GM19395 (cell line): ENCODE measurements around the gene PPIB.

Source experiments
- ATAC-seq: cut with Tn5 transposase; IDR thresholded peaks from one replicate; pipeline ENCODE4 v1.9.1; 2021; ENCODE audit warnings: mild to moderate bottlenecking, moderate library complexity; ENCODE audit not compliant: unreplicated experiment

The PPIB gene

DNA sequence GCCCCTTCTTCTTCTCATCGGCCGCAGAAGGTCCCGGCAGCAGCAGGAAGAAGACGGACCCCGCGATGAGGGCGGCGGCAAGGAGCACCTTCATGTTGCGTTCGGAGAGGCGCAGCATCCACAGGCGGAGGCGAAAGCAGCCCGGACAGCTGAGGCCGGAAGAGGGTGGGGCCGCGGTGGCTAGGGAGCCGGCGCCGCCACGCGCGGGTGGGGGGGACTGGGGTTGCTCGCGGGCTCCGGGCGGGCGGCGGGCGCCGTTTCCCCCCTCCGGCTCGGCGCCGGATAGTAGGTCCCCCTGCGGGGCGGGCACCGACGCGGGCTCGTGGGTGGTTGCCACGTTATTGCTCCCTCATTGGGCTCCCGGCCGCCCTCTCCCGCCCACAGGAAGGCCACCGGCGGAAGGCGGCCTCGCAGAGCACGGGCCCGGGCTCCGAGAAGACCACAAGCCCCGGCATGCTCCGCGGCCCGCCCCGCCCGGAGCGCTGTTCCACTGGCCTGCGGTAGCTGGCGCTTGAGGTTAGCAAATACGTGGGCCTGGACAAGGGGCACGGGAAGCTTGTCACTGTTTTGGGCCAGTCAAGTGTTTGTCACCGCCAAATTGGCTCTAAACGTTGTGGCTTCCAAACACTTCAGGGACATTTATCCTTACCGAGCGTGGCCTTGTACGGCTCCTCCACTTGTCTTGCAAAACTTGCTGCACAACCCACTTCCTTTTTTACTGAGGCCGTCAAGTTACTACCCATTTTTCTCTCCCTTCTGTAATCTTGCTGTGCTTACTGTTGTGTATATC, at the start of gene PPIB:
Gene PPIB, minus strand, starts transcription at position 154 of the 790 bp plus-strand sequence. Its CDS starts 36 bp downstream, at position 118.
- peak; percentile 85 for ATAC-seq

DNA sequence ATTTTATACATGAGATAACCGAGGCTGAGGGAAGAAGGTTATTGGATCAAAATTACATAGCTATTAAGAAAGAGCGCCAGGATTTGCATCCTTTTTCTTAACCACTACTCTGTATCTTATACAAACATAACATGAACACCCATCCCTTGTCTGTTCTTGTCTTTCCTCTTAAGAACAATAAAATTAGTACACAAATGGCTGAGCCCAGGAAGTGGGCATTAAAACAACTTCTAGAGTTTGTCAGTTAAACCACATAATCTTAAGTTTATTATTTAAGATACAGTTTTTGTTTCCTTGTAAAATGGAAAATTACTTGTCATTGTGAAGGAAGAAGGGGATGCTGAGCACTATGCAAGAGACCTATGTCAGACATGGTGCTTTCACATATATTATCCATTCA, 48.9 kb upstream of the PPIB start:
- no peak for ATAC-seq

DNA sequence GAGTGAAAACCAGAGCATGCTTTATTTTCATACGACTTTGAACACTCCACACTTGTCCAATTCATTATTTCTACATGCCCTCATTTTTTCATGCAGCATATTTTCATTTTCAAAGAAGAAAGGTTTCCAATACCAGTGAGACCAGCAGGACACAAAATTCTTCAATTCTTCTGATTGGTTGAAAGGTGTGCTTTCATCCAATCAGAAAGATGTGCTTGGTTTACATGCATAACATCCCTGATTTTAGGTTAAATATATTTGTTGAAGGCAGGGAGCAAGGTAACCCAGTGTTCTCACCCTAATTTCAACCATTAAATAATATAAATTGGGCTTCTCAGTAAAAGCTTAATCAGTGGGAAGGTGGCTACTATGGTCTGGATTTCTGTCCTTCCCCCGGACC, 47.5 kb upstream of the PPIB start:
- no peak for ATAC-seq

DNA sequence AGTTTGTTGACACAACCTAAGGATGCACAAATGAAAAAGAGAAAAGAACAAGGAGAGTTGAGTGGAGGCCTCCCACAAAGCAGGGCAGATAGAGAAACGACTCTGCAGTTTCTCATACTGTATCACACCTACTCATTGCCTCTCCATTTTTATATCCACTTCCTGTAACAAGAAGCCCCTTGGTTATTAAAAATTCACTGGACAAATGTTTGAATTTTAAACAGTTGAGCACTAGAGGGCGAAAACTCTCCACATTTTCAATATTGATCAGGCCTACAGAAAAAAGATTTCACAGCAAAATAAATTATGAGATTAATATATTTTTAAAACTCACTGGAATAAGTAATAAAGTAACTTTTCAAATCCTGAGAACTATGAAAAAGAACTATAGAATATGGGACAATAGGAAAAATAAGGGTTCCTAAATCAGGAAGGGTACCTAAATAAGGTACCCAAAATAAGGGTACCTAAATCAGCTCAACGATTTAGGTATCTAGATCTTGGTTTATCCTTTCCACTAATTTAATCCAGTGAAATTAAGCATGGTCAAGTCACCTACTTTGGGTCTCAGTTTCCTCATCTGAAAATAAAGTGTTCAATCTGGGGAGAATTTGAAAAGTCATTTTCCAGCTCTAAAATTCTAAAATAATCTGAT, 47.0 kb upstream of the PPIB start:
- no peak for ATAC-seq

DNA sequence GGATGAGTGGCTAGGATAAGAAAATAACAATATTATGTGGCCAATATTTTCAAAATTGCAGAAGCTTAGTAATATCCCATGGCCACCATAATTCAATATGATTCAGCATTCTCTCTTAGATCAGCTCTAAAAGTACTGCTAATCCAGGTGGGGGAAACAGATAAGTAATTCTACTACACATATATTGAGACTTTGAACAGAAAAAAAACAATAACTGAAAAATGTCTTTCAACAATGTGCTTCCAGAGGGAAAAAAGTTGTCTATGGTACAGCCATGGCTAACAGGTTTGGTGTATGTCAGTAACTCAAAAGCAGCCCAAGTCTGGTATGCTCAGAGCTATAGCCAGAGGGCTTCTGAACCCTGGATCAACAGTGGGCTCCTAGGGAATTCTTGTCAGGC, 42.4 kb upstream of the PPIB start:
- no peak for ATAC-seq

DNA sequence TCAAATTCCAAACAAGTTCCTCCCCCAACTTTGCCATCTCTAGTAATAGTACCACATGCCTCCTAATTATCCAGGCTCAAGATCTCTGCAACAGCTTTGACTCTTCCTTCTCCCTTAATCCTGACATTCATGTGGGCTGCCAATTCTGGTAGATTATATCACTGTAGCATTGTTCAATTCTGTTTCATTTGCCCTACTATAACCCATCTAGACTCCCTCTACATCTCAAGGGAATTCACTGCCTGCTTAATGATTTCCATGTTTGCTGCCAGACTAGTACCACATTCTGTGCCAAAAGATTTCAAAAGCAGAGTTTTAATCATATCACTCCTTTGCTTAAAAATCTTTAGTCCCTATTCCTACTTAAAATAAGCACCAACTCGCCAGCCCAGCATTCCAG, 34.6 kb upstream of the PPIB start:
- ATAC-seq: no peak

DNA sequence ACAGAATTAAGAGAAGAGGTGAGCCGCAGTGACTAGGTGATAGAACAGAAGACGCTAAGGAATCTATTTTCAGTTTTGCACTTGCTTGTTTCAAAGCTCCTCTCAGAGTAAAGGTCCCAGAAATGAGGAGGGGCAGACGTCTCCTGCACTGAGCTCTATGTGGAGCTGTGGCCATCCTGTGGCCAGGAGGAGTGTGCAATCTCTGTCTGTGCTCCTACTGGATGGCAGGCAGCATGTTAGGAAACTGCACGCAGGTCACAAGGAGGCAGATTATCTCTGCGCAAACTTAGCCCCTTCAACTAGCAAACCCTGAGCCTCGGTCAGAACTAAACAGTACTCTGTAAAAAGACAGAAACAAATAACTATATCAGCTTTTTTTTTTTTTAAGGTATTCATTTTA, 31.1 kb upstream of the PPIB start:
- ATAC-seq: no peak

DNA sequence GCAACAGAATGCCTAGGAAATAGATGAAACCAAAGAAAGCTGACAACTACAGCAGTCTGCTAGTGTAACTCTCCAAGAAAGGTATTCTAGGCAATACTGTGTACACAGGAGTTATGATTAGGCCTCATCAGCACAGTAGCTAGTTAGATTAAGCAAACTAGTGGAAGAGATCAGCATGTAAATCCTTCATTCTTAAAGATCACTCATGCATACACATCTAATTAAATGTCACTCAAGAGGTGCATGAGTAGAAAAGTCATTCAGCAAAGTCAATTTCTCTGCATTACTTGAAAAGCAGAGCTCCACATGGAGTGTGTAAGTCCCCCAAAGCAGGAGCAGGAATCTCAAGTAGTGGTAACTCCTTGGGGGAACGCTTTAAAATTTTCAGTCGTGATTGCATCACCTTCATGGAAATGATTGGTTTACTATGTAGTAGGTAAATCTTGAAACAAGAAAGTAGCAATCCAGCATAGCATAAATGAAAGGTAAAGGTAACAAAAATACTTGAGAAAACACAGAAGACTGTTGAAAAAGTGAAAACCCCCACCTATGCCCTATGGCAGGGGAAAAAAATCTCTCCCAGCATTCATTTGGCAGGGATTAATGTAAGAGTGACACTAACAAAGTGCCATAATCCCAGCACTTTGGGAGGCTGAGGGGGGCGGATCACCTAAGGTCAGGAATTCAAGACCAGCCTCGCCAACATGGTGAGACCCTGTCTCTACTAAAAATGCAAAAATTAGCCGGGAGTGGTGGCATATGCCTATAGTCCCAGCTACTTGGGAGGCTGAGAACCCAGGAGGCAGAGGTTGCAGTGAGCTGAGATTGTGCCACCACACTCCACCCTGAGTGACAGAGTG, 29.4 kb upstream of the PPIB start:
- ATAC-seq: no peak

DNA sequence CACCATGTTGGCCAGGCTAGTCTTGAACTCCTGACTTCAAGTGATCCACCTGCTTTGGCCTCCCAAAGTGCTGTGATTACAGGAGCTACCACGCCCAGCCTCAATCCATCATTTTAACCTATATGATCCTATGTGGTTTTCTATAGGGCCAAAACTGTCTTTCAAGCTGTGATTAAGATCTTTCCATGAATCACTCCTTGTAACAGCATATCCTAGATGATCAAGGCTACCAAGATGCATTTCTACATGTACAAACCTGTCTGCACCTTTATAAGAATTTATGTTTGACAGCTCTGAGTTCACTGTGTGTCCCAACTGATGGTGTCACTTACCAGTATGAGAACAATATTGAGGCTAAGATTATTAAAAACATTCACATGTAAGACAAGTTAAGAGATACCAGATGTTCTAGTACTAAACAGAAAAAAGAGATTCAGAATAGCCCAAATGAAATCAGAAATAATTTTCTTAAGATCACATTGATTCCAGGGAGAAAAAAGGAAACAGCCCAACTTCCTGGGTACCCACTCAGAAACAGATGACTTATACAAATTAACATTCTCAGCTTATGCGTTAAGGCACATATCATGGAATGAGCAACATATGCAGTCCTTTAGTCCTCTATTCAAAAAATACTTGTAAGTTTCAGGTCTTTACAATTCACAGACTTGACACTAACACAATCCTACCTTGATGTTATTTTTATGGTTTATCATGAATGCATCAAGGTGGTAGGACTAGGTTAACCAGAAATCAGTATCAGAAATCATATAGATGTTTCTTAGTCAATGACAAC, 24.8 kb upstream of the PPIB start:
- ATAC-seq: no peak

DNA sequence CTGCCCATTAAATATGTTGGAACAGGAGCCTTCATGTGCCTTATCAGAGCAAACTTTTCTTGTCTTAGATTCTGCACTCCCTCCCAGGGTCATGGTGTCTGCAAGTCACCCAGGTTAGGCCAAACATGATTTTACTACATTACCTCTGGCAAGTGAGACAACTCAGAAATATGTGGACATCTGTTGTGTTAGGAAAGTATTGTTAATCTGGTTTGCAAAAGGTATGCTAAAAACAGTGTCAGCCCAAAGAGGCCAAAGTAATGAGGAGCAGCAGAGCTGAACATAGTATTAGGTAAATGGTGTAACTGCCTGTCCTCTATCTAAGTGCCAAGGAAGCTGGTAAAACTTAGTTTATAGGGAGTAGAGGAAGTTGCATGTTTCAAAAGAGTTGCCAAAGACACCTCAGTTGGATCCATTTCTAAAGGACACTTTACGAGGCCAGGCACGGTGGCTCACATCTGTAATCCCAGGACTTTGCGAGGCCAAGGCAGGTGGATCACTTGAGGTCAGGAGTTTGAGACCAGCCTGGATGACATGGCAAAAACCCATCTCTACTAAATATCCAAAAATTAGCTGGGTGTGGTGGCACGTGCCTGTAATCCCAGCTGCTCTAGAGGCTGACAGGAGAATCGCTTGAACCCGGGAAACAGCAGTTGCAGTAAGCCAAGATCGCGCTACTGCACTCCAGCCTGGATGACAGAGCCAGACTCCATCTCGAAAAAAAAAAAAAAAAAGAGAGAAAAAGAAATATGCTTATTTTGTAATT, 22.5 kb upstream of the PPIB start:
- ATAC-seq: no peak

DNA sequence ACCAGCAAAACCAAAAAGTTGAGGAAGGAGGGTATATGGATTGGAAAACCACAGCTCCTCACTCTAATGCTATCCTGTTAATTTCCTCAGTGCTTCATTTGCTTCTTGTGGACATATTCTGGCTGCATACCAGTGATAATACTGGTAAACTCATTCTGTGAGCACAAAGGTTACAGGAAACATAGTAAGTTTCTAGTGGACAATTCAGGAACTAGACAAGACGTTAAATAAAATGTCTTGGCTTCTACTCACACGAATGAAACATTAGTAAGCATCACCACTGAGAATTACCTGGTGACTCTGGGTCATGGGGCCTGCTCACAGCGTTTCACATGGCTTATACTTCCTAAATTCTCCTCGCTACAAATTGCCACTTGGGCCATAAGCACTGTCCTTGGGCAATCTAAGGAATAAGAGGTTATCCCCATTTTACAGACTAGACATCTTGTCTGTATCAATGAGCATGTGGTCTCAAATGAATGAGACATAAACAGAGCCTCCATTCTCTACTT, 20.1 kb upstream of the PPIB start:
- no peak for ATAC-seq

DNA sequence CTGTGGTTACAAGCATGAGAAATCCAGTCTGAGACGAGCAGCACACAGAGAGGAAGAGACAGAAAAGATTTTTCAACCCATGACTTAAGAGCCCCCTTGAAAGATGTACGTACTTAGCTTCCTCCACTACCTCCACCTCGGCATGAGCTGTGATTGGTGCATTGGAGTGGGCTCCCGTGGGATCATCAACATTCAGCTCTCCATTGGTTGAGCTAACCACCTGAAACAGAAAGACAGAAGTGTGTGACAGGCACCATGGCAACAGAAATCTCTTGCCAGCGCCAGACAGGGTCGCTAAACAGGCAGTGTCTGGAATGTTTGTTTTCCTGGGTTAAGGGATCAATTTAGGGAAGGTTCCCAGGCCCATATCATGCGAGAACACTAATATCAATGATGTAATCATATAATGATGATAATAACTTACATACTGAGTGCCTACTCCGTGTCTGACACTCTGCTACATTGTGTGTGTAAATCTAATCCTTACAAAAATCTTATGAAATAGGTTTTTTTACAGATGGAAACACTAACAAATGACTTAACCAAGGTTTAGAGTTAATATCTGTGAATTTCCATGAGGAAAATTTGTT, 17.5 kb upstream of the PPIB start:
- ATAC-seq: peak; percentile 71

DNA sequence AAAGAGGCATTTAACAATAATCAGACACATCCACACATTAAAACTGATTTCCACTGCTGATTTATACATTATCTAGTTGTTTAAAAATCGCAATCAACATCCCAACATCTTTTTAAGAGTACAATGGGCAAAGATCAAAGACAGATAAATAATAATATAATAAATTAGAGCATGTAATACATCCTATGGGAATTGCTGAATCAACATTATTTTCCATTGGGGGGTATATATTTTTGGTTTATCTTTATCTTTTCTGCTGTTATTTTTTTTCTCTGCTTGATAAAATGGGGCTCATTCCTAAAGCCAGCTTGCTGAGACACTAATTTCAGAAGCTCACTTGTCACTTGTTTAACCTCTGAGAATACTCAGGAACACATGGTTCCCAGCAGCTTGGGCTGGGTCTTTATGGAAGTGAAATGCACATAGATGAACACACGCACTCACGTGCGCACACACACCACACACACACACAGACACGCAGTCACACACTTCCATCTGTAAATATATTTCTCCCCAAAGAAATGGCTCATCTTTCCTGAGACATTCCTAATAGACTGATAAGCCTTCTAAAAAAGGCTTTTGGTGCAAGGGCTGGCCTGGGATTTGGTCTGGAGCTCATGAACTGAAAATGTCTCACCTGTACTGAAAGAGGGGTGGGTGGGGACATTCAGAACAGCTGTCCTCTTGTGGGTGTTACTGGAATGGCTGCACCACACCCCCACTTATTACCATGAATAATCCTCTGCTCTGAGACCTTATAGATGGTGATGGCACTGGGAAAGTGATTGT, 3.5 kb upstream of the PPIB start:
- no peak for ATAC-seq

DNA sequence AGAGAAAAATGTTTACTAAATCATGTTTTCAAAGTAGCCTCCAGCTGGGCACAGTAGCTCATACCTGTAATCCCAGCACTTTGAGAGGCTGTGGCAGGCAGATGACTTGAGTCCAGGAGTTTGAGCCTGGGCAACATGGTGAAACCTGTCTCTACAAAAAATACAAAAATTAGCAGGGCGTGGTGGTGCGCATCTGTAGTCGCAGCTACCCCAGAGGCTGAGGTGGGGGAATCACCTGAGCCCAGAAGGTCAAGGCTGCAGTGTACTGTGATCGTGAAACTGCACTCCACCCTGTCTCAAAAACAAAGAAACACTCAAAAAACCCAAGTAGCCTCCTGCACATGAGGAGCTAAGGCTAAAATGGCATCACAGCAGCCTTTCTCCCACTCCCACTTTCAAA, 1.6 kb upstream of the PPIB start:
- ATAC-seq: no peak

DNA sequence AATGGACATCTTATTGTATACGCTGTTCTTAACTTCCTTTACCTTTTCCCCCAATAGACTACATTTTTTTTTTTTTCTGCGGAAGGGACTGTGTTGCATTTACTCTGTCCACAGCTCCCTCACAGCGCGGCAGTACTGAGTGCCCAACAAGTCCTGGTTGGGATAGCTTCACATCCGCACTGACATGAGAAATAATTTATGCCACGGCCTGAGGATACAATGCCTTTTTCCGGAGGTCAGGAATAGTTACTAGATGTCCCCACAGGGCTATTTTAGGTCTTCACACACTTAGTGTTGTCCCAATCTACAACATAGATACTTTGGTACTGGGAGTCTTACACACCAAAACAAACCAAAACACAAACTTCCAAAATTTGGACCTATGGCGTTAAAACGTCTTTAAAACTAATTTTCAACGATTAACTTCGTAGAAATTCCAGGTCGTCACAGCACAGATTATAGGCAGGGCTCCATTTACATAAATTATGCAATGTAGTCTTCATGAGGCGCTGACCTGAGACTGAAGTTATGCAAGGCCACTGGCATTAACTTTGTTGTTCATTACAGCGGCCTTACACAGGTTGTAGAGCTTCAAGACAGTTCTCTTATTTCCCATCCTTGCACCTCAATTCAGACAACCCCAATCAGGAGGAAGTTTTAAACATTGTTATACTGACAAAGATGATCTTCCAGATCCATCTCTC, 989 bp upstream of the PPIB start:
- ATAC-seq: peak; percentile 10

DNA sequence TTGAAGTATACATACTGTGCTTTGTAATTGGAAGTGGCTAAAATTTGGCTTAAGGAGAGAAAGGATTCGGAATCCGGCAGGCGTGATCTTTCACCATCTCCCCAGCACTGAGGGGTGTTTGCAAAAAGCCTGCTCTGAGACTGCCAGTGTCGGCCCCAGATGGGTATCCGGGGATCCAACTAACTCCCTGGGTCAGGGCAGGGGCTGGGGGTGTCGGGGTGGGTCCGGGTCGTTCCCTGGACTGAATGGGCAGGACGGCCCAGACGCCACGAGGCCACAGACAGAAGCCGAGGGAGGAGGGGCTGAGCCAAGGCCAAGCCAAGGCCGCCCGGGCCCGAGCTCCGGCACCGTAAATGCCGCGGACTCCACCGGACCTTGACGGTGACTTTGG, 349 bp downstream of the PPIB start:
- peak; percentile 36 for ATAC-seq

DNA sequence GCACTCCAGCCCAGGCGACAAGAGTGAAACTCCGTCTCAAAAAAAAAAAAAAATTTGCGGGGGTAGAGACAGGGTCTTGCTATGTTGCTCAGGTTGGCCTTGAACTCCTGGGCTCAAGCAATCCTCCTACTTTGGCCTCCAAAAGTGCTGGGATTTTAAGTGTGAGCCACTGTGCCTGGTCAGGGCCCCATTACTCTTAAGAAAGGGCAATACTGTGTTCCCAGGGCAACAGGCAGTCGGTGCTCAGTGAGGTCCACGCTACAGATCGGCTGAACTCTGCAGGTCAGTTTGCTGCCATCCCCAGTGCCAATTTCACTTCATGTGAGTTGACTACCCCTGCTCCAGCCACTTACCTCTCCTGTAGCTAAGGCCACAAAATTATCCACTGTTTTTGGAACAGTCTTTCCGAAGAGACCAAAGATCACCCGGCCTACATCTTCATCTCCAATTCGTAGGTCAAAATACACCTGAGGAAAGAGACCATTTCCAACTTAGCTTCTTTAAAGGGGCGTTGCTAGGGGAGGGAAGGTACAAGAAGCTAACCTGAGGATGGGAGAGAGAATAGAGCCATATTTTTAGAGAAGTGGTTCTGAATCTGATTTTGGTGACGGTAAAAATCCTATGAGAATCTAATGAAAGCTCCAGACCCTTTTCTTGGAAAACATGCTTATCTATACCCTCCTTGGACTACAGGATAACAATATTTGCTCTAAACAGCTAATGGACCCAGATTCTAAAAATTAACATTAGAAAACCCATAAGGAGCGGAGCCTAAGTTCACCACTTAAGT, 939 bp downstream of the PPIB start:
- no peak for ATAC-seq
